Lower leg skin (tissue), 4 donors: ENCODE measurements around the gene TMEM200C. TPM values are rescaled to one million over a fixed set of nuclear protein-coding genes. Genes with fewer than 3 reads are reported as not detected.

Experiments
- DNase-seq, 2 donors: peaks; one replicate each; pipeline ENCODE4 v3.0.0-alpha.2; 2019; ENCODE audit warnings: low spot score in 2 of 2
- H3K4me3 ChIP-seq: fragments of 200-600 bp; sonication (generic); 2 replicates; pipeline ENCODE4 v1.5.1; 2017; ENCODE audit warnings: mild to moderate bottlenecking, low read depth; ENCODE audit not compliant: poor library complexity, severe bottlenecking
- CTCF ChIP-seq, 3 donors: fragments of 450-650 bp; IDR thresholded peaks; one replicate each; pipeline ENCODE4 v1.5.1; 2016; ENCODE audit warnings: antibody characterized with exemption in 3 of 3, mild to moderate bottlenecking in 3 of 3, moderate library complexity in 2 of 3
- POLR2A ChIP-seq, 2 donors: fragments of 450-650 bp; IDR thresholded peaks; one replicate each; pipeline ENCODE4 v1.6.1; 2016 to 2017; ENCODE audit warnings: antibody characterized with exemption in 2 of 2, mild to moderate bottlenecking in 1 of 2, moderate library complexity in 1 of 2
- WGBS, 2 donors: methylation state at CpG; one replicate each; pipeline ENCODE4 v1.1.5; 2018; 5-methylcytosine and 5-hydroxymethylcytosine counted together
- intact Hi-C: fragments of 100-400 bp; cut with DNase I; formaldehyde crosslinking; loops from one replicate; pipeline ENCODE4 v1.15.0; 2023; ENCODE audit warnings: low total_unique reads
- total RNA-seq, 4 donors: library from RNA; depleted of rRNA; stranded (reverse); fragments of >200 nt; gene quantifications; one replicate each; pipeline ENCODE4 v1.1.0, GENCODE V29; 2016

Gene TMEM200C
- total RNA-seq, 4 donors from 2014 or later = 0.04 to 0.55 (median 0.32) TPM; not detected in 1

- TF ChIP-seq POLR2A (IDR thresholded peaks at IDR 0.05) (no peak), CTCF (IDR thresholded peaks at IDR 0.05) (no peak)
- 89 to 93% methylated on average over 3 of the region's 3 CpGs for WGBS, 2 donors
- no peak overlapping the region for H3K4me3 ChIP-seq
- intact Hi-C loops = no loop called here
- DNase-seq = no peak
Measured at GRCh38 chr18:5937795-5938194, 42.5 kb upstream of the TMEM200C start.

- no peak for TF ChIP-seq POLR2A (IDR thresholded peaks at IDR 0.05)
- TF ChIP-seq CTCF (IDR thresholded peaks at IDR 0.05) = no peak
- 95 to 96% methylated on average over 7 of the region's 7 CpGs for WGBS, 2 donors
- no peak overlapping the region for H3K4me3 ChIP-seq
- no peak for DNase-seq
- intact Hi-C loops = no loop called here
Measured at GRCh38 chr18:5937121-5937520, 41.8 kb upstream of the TMEM200C start.

- intact Hi-C loops = no loop called here
- DNase-seq = no peak
- WGBS, 2 donors = 44 to 73% methylated on average over 2 of the region's 2 CpGs
- H3K4me3 ChIP-seq = no peak overlapping the region
- no peak for TF ChIP-seq POLR2A (IDR thresholded peaks at IDR 0.05)
- TF ChIP-seq CTCF (IDR thresholded peaks at IDR 0.05) = no peak
Measured at GRCh38 chr18:5930789-5931188, 35.5 kb upstream of the TMEM200C start.

GRCh38 chr18:5918205-5918858 lies 23.0 kb upstream of the TMEM200C start:
- no peak for TF ChIP-seq POLR2A (IDR thresholded peaks at IDR 0.05)
- no peak for TF ChIP-seq CTCF (IDR thresholded peaks at IDR 0.05)

GRCh38 chr18:5914951-5915350 lies 19.6 kb upstream of the TMEM200C start:
- no peak for DNase-seq
- no peak overlapping the region for H3K4me3 ChIP-seq
- TF ChIP-seq POLR2A (IDR thresholded peaks at IDR 0.05) (no peak), CTCF (IDR thresholded peaks at IDR 0.05) (no peak)
- intact Hi-C loops = no loop called here
- WGBS, 2 donors = 79 to 83% methylated on average over 5 of the region's 5 CpGs

More at GRCh38 chr18:5918205-5918858, 23.0 kb upstream of the TMEM200C start:
- no peak for DNase-seq
- WGBS, 2 donors = 85 to 88% methylated on average over 3 of the region's 3 CpGs
- intact Hi-C loops = no loop called here
- no peak overlapping the region for H3K4me3 ChIP-seq

- H3K4me3 ChIP-seq = no peak overlapping the region
- intact Hi-C loops = no loop called here
- DNase-seq = no peak
- WGBS, 2 donors = 68 to 80% methylated on average over 1 of the region's 1 CpG
- TF ChIP-seq CTCF (IDR thresholded peaks at IDR 0.05) = no peak
- TF ChIP-seq POLR2A (IDR thresholded peaks at IDR 0.05) = no peak
Measured at GRCh38 chr18:5914016-5914415, 18.7 kb upstream of the TMEM200C start.
